HepG2 (cell line): ENCODE measurements around the gene GRIK5. TPM values are rescaled to one million over a fixed set of nuclear protein-coding genes. Genes with fewer than 3 reads are reported as not detected.

Experiments
- ATAD3A ChIP-seq: sonication (generic); formaldehyde crosslinking; IDR thresholded peaks from 2 replicates; pipeline ENCODE4 v1.4.0; 2020; ENCODE audit warnings: missing genetic modification reagents
- ATF1 ChIP-seq: IDR thresholded peaks from 2 replicates; pipeline ENCODE4 v1.6.1; 2016; ENCODE audit warnings: mild to moderate bottlenecking, control low read depth
- EHMT2 ChIP-seq: fragments of 200-600 bp; sonication (generic); IDR thresholded peaks from 2 replicates; pipeline ENCODE4 v1.7.0; 2017; ENCODE audit warnings: antibody characterized with exemption, low read depth, low read length, borderline replicate concordance
- ELF3 ChIP-seq: IDR thresholded peaks from 2 replicates; pipeline ENCODE4 v1.6.1; 2016; ENCODE audit warnings: missing genetic modification reagents, missing compliant biosample characterization
- GATAD2A ChIP-seq: IDR thresholded peaks from 2 replicates; pipeline ENCODE4 v1.6.1; 2016
- MIER2 ChIP-seq: IDR thresholded peaks from 2 replicates; pipeline ENCODE4 v1.6.1; 2016; ENCODE audit warnings: missing biosample characterization, missing genetic modification reagents
- PHF21A ChIP-seq: sonication (generic); formaldehyde crosslinking; IDR thresholded peaks from 2 replicates; pipeline ENCODE4 v1.5.0; 2020; ENCODE audit warnings: mild to moderate bottlenecking, missing genetic modification reagents
- POLR2AphosphoS2 ChIP-seq: IDR thresholded peaks from 2 replicates; pipeline ENCODE4 v1.6.1; 2011; ENCODE audit warnings: low read depth, low read length, improper control_type of control experiment
- PPARG ChIP-seq: conservative IDR thresholded peaks from 2 replicates; pipeline ENCODE4 v1.6.1; 2016; ENCODE audit warnings: missing biosample characterization, missing genetic modification reagents
- RBFOX2 ChIP-seq: fragments of 200-400 bp; formaldehyde crosslinking; IDR thresholded peaks from 2 replicates; pipeline ENCODE4 v1.6.1; 2017; ENCODE audit warnings: low read depth, mild to moderate bottlenecking, low read length
- REL ChIP-seq: sonication (generic); formaldehyde crosslinking; conservative IDR thresholded peaks from 2 replicates; pipeline ENCODE4 v1.8.0; 2022; ENCODE audit warnings: mild to moderate bottlenecking, missing genetic modification reagents, moderate library complexity
- SKI ChIP-seq: fragments of 450-650 bp; IDR thresholded peaks from one replicate; pipeline ENCODE4 v1.6.1; 2018; ENCODE audit warnings: mild to moderate bottlenecking; ENCODE audit not compliant: partially characterized antibody
- STAG1 ChIP-seq: sonication (generic); formaldehyde crosslinking; IDR thresholded peaks from 2 replicates; pipeline ENCODE4 v1.4.0; 2020; ENCODE audit warnings: missing genetic modification reagents
- U2AF2 ChIP-seq: fragments of 200-400 bp; formaldehyde crosslinking; IDR thresholded peaks from 2 replicates; pipeline ENCODE4 v1.6.1; 2017; ENCODE audit warnings: low read depth, mild to moderate bottlenecking, low read length
- ZKSCAN5 ChIP-seq: sonication (generic); formaldehyde crosslinking; IDR thresholded peaks from 2 replicates; pipeline ENCODE4 v1.5.1; 2020; ENCODE audit warnings: mild to moderate bottlenecking, missing genetic modification reagents
- ZNF224 ChIP-seq: sonication (generic); formaldehyde crosslinking; IDR thresholded peaks from 2 replicates; pipeline ENCODE4 v1.5.0; 2020; ENCODE audit warnings: mild to moderate bottlenecking, missing genetic modification reagents
- ZNF460 ChIP-seq: sonication (generic); formaldehyde crosslinking; IDR thresholded peaks from 2 replicates; pipeline ENCODE4 v1.5.1; 2020; ENCODE audit warnings: missing genetic modification reagents, mild to moderate bottlenecking, borderline replicate concordance
- ZNF563 ChIP-seq: sonication (generic); formaldehyde crosslinking; IDR thresholded peaks from 2 replicates; pipeline ENCODE4 v1.8.0; 2022; ENCODE audit warnings: mild to moderate bottlenecking, moderate library complexity, missing genetic modification reagents
- ZNF841 ChIP-seq: sonication (generic); formaldehyde crosslinking; IDR thresholded peaks from 2 replicates; pipeline ENCODE4 v1.8.1; 2023; ENCODE audit warnings: missing genetic modification reagents, borderline replicate concordance
- ZSCAN21 ChIP-seq: sonication (generic); formaldehyde crosslinking; IDR thresholded peaks from 2 replicates; pipeline ENCODE4 v1.8.0; 2022; ENCODE audit warnings: mild to moderate bottlenecking, missing genetic modification reagents, moderate library complexity, borderline replicate concordance
- polyA plus RNA-seq, 8 experiments: library from polyadenylated mRNA; depleted of rRNA in 3 of 8; stranded (reverse) in 7 of 8; unstranded in 1 of 8; fragments of >200 nt; fragmentation: Illumina TruSeq in 4 of 8; extraction: Trizol in 4 of 8; gene quantifications; 2 replicates each; pipeline versions ENCODE4 v1.2.1 to v1.2.3, GENCODE V29; 2011 to 2016; ENCODE audit warnings: low read depth in 4 of 8, missing spikeins in 1 of 8, mixed read lengths in 1 of 8; ENCODE audit not compliant: insufficient read depth in 1 of 8
- total RNA-seq, 5 experiments: library from RNA; depleted of rRNA; stranded (reverse); fragments of >200 nt; fragmentation: Illumina TruSeq; extraction: Trizol; gene quantifications; 2 replicates each; pipeline ENCODE4 v1.2.3, GENCODE V29; 2016; ENCODE audit warnings: low read depth in 1 of 5
- TF ChIP-seq, protein P1 (sequence below), 2 experiments: sonication (generic) in 1 of 2; formaldehyde crosslinking in 1 of 2; IDR thresholded peaks; 2 replicates each; pipeline versions ENCODE4 v1.6.1 to v1.9.0; 2014 to 2022; ENCODE audit warnings: antibody characterized with exemption in 1 of 2, borderline replicate concordance in 1 of 2, inconsistent platforms in 1 of 2, low read depth in 1 of 2, missing genetic modification reagents in 1 of 2
- TF ChIP-seq, protein P2 (sequence below): sonication (generic); formaldehyde crosslinking; IDR thresholded peaks from 2 replicates; pipeline ENCODE4 v1.4.0; 2020; ENCODE audit warnings: mild to moderate bottlenecking, missing genetic modification reagents
- TF ChIP-seq, protein P3 (sequence below): IDR thresholded peaks from 2 replicates; pipeline ENCODE4 v1.6.1; 2012; ENCODE audit warnings: inconsistent platforms
- TF ChIP-seq, protein P4 (sequence below): sonication (generic); formaldehyde crosslinking; IDR thresholded peaks from 2 replicates; pipeline ENCODE4 v1.5.0; 2020; ENCODE audit warnings: mild to moderate bottlenecking, missing genetic modification reagents

Gene GRIK5
- total and polyA plus RNA-seq, 2 of the 13 experiments (the other 11 are each of a cell fraction or from before 2014, with no cell fraction given) = not detected

DNA sequence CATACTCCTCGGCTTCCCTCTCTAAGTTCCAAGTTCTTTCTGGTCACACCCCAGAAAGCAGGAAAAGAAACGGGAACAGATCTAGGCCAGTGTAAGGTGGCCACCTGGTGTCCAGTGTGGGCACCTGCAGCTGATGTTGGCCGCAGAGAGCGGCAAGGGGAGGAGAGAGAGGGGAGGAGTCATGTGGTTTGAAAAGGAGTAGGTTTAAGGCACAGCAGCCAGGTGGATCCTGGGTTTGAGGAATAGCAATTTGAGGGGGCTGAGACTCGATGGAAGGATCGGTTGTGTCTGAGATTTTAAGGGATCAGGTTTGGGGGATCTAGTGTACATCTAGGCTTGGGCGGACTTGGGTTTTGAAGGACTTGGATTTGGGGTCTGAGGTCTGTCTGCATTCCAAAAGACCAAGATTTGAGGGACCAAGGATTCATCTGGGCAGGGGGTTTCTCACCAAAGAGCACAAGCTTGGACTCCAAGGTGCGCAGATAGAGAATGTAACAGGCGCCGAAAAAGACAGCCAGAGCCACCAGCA is 112.1 kb downstream of the GRIK5 start (continued):
- TF ChIP-seq, protein P1, sequence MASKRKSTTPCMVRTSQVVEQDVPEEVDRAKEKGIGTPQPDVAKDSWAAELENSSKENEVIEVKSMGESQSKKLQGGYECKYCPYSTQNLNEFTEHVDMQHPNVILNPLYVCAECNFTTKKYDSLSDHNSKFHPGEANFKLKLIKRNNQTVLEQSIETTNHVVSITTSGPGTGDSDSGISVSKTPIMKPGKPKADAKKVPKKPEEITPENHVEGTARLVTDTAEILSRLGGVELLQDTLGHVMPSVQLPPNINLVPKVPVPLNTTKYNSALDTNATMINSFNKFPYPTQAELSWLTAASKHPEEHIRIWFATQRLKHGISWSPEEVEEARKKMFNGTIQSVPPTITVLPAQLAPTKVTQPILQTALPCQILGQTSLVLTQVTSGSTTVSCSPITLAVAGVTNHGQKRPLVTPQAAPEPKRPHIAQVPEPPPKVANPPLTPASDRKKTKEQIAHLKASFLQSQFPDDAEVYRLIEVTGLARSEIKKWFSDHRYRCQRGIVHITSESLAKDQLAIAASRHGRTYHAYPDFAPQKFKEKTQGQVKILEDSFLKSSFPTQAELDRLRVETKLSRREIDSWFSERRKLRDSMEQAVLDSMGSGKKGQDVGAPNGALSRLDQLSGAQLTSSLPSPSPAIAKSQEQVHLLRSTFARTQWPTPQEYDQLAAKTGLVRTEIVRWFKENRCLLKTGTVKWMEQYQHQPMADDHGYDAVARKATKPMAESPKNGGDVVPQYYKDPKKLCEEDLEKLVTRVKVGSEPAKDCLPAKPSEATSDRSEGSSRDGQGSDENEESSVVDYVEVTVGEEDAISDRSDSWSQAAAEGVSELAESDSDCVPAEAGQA (IDR thresholded peaks at IDR 0.05; ENCODE audit: low read depth) = no peak
- TF ChIP-seq, protein P1 (CRISPR knock-in tag; IDR thresholded peaks at IDR 0.05; ENCODE audit: borderline replicate concordance) = no peak
- TF ChIP-seq PHF21A (no peak), ZNF224 (CRISPR knock-in tag) (no peak), EHMT2 (no peak), SKI (no peak), ATAD3A (CRISPR knock-in tag) (no peak), REL (CRISPR knock-in tag) (no peak), ZSCAN21 (CRISPR knock-in tag) (no peak), MIER2 (CRISPR knock-in tag) (peak; percentile 68; the same call in 1 of the 2 replicates), ZNF563 (CRISPR knock-in tag) (no peak), ZKSCAN5 (no peak), U2AF2 (no peak), PPARG (no peak), ATF1 (no peak), ELF3 (CRISPR knock-in tag) (peak; percentile 60), RBFOX2 (no peak), ZNF460 (CRISPR knock-in tag) (no peak), POLR2AphosphoS2 (no peak), GATAD2A (CRISPR knock-in tag) (0 out of 2 replicates have a peak, but pooled peaks have one; percentile 34), STAG1 (CRISPR knock-in tag) (peak; percentile 78), ZNF841 (no peak)
- TF ChIP-seq, protein P2, sequence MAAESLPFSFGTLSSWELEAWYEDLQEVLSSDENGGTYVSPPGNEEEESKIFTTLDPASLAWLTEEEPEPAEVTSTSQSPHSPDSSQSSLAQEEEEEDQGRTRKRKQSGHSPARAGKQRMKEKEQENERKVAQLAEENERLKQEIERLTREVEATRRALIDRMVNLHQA (CRISPR knock-in tag) = no peak
- TF ChIP-seq, protein P3, sequence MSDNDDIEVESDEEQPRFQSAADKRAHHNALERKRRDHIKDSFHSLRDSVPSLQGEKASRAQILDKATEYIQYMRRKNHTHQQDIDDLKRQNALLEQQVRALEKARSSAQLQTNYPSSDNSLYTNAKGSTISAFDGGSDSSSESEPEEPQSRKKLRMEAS = 0 out of 2 replicates have a peak, but pooled peaks have one; percentile 21
- TF ChIP-seq, protein P4, sequence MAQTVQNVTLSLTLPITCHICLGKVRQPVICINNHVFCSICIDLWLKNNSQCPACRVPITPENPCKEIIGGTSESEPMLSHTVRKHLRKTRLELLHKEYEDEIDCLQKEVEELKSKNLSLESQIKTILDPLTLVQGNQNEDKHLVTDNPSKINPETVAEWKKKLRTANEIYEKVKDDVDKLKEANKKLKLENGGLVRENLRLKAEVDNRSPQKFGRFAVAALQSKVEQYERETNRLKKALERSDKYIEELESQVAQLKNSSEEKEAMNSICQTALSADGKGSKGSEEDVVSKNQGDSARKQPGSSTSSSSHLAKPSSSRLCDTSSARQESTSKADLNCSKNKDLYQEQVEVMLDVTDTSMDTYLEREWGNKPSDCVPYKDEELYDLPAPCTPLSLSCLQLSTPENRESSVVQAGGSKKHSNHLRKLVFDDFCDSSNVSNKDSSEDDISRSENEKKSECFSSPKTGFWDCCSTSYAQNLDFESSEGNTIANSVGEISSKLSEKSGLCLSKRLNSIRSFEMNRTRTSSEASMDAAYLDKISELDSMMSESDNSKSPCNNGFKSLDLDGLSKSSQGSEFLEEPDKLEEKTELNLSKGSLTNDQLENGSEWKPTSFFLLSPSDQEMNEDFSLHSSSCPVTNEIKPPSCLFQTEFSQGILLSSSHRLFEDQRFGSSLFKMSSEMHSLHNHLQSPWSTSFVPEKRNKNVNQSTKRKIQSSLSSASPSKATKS (CRISPR knock-in tag) = no peak
